ENCODE results near the gene GPX3. TPM values are rescaled to one million over a fixed set of nuclear protein-coding genes. Genes with fewer than 3 reads are reported as not detected.

Gene GPX3
- total RNA-seq, 4 donors from 2014 or later = 3,864 to 9,036 (median 5,113) TPM

DNA sequence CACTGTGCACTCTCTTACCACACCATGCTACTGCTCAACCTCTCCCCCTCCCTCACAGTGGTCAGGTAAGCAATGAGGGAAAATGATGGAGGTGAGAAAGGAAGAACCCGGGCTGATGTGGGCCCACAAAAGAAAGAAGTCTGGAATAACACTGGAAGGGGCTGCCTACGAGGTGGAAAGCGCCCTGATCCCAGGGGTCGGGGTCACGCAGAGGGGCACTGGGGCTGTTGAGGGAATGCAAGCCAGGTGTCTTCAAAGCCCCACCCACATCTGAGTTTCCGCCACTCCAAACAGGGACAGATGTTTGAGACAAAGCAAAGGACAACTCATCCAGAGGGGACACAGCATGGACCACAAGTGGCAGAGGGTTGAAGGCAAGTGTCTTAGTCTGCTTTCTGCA is 56.2 kb downstream of the GPX3 start:
- DNase-seq (ENCODE audit: low spot score in 2 of 2) = no peak
- H3K4me1 ChIP-seq = peaks cover 0 to 58% (median 16%) of the 10 kb centered on the region in 4 donors
- H3K9me3 ChIP-seq = no peaks in the 10 kb centered on the region
- WGBS, 2 donors = 88% methylated on average over 6 of the region's 6 CpGs
- H3K27me3 ChIP-seq = no peaks in the 10 kb centered on the region
- TF ChIP-seq EP300 (IDR thresholded peaks at IDR 0.05) = no peak
- no peak for TF ChIP-seq POLR2A (IDR thresholded peaks at IDR 0.05)
- TF ChIP-seq, protein P1, sequence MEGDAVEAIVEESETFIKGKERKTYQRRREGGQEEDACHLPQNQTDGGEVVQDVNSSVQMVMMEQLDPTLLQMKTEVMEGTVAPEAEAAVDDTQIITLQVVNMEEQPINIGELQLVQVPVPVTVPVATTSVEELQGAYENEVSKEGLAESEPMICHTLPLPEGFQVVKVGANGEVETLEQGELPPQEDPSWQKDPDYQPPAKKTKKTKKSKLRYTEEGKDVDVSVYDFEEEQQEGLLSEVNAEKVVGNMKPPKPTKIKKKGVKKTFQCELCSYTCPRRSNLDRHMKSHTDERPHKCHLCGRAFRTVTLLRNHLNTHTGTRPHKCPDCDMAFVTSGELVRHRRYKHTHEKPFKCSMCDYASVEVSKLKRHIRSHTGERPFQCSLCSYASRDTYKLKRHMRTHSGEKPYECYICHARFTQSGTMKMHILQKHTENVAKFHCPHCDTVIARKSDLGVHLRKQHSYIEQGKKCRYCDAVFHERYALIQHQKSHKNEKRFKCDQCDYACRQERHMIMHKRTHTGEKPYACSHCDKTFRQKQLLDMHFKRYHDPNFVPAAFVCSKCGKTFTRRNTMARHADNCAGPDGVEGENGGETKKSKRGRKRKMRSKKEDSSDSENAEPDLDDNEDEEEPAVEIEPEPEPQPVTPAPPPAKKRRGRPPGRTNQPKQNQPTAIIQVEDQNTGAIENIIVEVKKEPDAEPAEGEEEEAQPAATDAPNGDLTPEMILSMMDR (IDR thresholded peaks at IDR 0.05) = no peak
- peaks cover 0 to 20% (median 0%) of the 10 kb centered on the region in 3 donors for H3K36me3 ChIP-seq
- H3K4me3 ChIP-seq = no peak overlapping the region
- H3K27ac ChIP-seq = no peak overlapping the region

DNA sequence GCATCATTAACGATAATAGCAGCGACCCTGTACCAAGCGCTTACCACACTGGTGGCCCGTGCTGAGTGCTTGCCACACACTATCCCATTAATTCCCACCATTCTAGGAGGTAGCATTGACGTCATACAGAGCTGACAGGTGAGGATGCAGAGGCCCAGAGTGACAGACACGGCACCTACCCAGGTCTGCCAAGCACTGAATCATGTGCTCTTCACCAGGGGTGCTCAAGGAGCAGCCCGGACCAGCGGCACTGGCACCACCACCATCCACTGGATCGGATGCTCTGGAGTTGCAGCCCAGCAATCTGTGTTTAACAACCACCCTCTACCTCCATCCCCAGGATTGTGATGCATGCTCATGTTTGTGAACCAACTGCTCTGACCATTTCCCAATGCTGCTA is 57.0 kb downstream of the GPX3 start:
- peaks cover 0 to 58% (median 23%) of the 10 kb centered on the region in 4 donors for H3K4me1 ChIP-seq
- peaks cover 0 to 20% (median 0%) of the 10 kb centered on the region in 3 donors for H3K36me3 ChIP-seq
- no peaks in the 10 kb centered on the region for H3K9me3 ChIP-seq
- no peak overlapping the region for H3K27ac ChIP-seq
- DNase-seq (ENCODE audit: low spot score in 2 of 2) = no peak
- H3K27me3 ChIP-seq = no peaks in the 10 kb centered on the region
- TF ChIP-seq EP300 (IDR thresholded peaks at IDR 0.05) (no peak), POLR2A (IDR thresholded peaks at IDR 0.05) (no peak)
- TF ChIP-seq, protein P1 (IDR thresholded peaks at IDR 0.05) = no peak
- H3K4me3 ChIP-seq = no peak overlapping the region
- WGBS, 2 donors = 89 to 91% methylated on average over 9 of the region's 9 CpGs

DNA sequence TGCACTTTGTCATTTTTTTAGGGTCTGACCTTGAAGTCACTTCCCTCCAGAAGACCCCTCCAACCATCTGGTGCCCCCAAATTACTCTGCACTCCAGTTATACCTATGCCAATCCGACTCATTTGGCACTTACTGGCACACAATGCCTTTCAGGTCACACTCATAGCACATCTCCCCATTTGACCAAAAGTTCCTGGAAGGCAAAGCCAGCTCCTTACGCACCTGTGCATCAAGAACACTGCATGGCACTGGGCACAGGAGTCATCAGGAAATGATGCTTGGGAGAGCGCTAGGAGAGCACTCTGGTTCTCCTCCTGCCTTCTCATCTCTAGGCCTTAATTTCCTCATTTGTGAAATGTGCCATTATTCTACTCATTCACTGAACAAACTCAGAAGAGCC is 57.6 kb downstream of the GPX3 start:
- Histone ChIP-seq H3K36me3 (peaks cover 0 to 20% (median 0%) of the 10 kb centered on the region in 3 donors), H3K9me3 (no peaks in the 10 kb centered on the region), H3K27me3 (no peaks in the 10 kb centered on the region), H3K27ac (no peak overlapping the region), H3K4me1 (peaks cover 0 to 58% (median 29%) of the 10 kb centered on the region in 4 donors), H3K4me3 (no peak overlapping the region)
- 99% methylated on average over 3 of the region's 3 CpGs for WGBS, 2 donors
- TF ChIP-seq, protein P1 (IDR thresholded peaks at IDR 0.05) = no peak
- TF ChIP-seq POLR2A (IDR thresholded peaks at IDR 0.05) = no peak
- TF ChIP-seq EP300 (IDR thresholded peaks at IDR 0.05) = no peak
- no peak for DNase-seq (ENCODE audit: low spot score in 2 of 2)

Other genes starting within 250 kb of the GPX3 start
- gene SMIM3, start 241.8 kb upstream of the GPX3 start, total RNA-seq = 10 to 100 TPM; 33.0 to 54.3 (median 38.3) TPM
- gene IRGM, start 174.1 kb upstream of the GPX3 start, total RNA-seq = not detected
- 10 to 100 TPM in 1 of 4 donors, 1 to 10 TPM in 3; 6.3 to 10.5 (median 7.8) TPM for gene ZNF300, start 115.6 kb upstream of the GPX3 start, total RNA-seq
- gene TNIP1, start 60.4 kb downstream of the GPX3 start, total RNA-seq = 100 to 1,000 TPM in 1 of 4 donors, 10 to 100 TPM in 3; 91.2 to 108 (median 94.3) TPM
- 100 to 1,000 TPM; 168 to 282 (median 181) TPM for gene ANXA6, start 137.2 kb downstream of the GPX3 start, total RNA-seq
- gene CCDC69, start 203.5 kb downstream of the GPX3 start, total RNA-seq = 100 to 1,000 TPM in 3 of 4 donors, 10 to 100 TPM in 1; 95.6 to 201 (median 112) TPM
- 10 to 100 TPM; 30.3 to 37.5 (median 33.7) TPM for gene GM2A, start 232.6 kb downstream of the GPX3 start, total RNA-seq